SK-N-SH treated with all-trans-retinoic acid at 6 μM for 48 hours (cell line): ENCODE data around the gene PNO1.

Experiments
- CSDC2 ChIP-seq: fragments of 250-450 bp; sonication (Bioruptor Pico); IDR thresholded peaks from 2 replicates; pipeline ENCODE4 v1.5.0; 2020; ENCODE audit warnings: mild to moderate bottlenecking, moderate library complexity
- ESRRG ChIP-seq: fragments of 250-450 bp; sonication (Bioruptor Pico); IDR thresholded peaks from 2 replicates; pipeline ENCODE4 v1.6.1; 2021; ENCODE audit warnings: mild to moderate bottlenecking
- GLIS3 ChIP-seq: fragments of 250-450 bp; sonication (Bioruptor Pico); IDR thresholded peaks from 2 replicates; pipeline ENCODE4 v1.5.0; 2020; ENCODE audit warnings: mild to moderate bottlenecking, moderate library complexity
- ISL1 ChIP-seq: fragments of 250-450 bp; sonication (Bioruptor Pico); IDR thresholded peaks from 2 replicates; pipeline ENCODE4 v2.1.2; 2022; ENCODE audit warnings: mild to moderate bottlenecking, moderate library complexity
- PATZ1 ChIP-seq: fragments of 250-450 bp; sonication (Bioruptor Pico); IDR thresholded peaks from 2 replicates; pipeline ENCODE4 v1.8.0; 2020; ENCODE audit warnings: mild to moderate bottlenecking, moderate library complexity, borderline replicate concordance
- PPARA ChIP-seq: fragments of 250-450 bp; sonication (Bioruptor Pico); IDR thresholded peaks from 2 replicates; pipeline ENCODE4 v1.5.0; 2020; ENCODE audit warnings: mild to moderate bottlenecking, borderline replicate concordance
- RARB ChIP-seq: fragments of 250-450 bp; sonication (Bioruptor Pico); IDR thresholded peaks from 2 replicates; pipeline ENCODE4 v1.8.0; 2021; ENCODE audit warnings: mild to moderate bottlenecking, moderate library complexity
- TCF4 ChIP-seq: fragments of 250-450 bp; sonication (Bioruptor Pico); IDR thresholded peaks from 2 replicates; pipeline ENCODE4 v1.8.0; 2021; ENCODE audit warnings: mild to moderate bottlenecking, moderate library complexity, borderline replicate concordance
- TOX ChIP-seq: fragments of 250-450 bp; sonication (Bioruptor Pico); IDR thresholded peaks from 2 replicates; pipeline ENCODE4 v1.8.0; 2021; ENCODE audit warnings: mild to moderate bottlenecking, moderate library complexity, borderline replicate concordance
- ZFP30 ChIP-seq: fragments of 450-650 bp; formaldehyde crosslinking; IDR thresholded peaks from 2 replicates; pipeline ENCODE4 v1.5.0; 2022; ENCODE audit warnings: mild to moderate bottlenecking, moderate library complexity
- ZNF8 ChIP-seq: fragments of 450-650 bp; formaldehyde crosslinking; IDR thresholded peaks from 2 replicates; pipeline ENCODE4 v1.5.0; 2020; ENCODE audit warnings: mild to moderate bottlenecking, moderate library complexity
- TF ChIP-seq, protein P1 (sequence below): fragments of 250-450 bp; sonication (Bioruptor Pico); IDR thresholded peaks from 2 replicates; pipeline ENCODE4 v1.5.1; 2020; ENCODE audit warnings: low read depth, mild to moderate bottlenecking, moderate library complexity
- TF ChIP-seq, protein P2 (sequence below): fragments of 250-450 bp; sonication (Bioruptor Pico); IDR thresholded peaks from 2 replicates; pipeline ENCODE4 v1.5.0; 2020; ENCODE audit warnings: mild to moderate bottlenecking, moderate library complexity

- TF ChIP-seq PPARA (no peak), ISL1 (CRISPR knock-in tag) (no peak), PATZ1 (CRISPR knock-in tag) (no peak), ZNF8 (CRISPR knock-in tag) (no peak), TCF4 (CRISPR knock-in tag) (no peak), ZFP30 (no peak), CSDC2 (CRISPR knock-in tag) (no peak), GLIS3 (CRISPR knock-in tag) (no peak), ESRRG (no peak), TOX (CRISPR knock-in tag) (no peak), RARB (CRISPR knock-in tag) (no peak)
- TF ChIP-seq, protein P1, sequence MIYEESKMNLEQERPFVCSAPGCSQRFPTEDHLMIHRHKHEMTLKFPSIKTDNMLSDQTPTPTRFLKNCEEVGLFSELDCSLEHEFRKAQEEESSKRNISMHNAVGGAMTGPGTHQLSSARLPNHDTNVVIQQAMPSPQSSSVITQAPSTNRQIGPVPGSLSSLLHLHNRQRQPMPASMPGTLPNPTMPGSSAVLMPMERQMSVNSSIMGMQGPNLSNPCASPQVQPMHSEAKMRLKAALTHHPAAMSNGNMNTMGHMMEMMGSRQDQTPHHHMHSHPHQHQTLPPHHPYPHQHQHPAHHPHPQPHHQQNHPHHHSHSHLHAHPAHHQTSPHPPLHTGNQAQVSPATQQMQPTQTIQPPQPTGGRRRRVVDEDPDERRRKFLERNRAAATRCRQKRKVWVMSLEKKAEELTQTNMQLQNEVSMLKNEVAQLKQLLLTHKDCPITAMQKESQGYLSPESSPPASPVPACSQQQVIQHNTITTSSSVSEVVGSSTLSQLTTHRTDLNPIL (CRISPR knock-in tag), result no peak
- TF ChIP-seq, protein P2, sequence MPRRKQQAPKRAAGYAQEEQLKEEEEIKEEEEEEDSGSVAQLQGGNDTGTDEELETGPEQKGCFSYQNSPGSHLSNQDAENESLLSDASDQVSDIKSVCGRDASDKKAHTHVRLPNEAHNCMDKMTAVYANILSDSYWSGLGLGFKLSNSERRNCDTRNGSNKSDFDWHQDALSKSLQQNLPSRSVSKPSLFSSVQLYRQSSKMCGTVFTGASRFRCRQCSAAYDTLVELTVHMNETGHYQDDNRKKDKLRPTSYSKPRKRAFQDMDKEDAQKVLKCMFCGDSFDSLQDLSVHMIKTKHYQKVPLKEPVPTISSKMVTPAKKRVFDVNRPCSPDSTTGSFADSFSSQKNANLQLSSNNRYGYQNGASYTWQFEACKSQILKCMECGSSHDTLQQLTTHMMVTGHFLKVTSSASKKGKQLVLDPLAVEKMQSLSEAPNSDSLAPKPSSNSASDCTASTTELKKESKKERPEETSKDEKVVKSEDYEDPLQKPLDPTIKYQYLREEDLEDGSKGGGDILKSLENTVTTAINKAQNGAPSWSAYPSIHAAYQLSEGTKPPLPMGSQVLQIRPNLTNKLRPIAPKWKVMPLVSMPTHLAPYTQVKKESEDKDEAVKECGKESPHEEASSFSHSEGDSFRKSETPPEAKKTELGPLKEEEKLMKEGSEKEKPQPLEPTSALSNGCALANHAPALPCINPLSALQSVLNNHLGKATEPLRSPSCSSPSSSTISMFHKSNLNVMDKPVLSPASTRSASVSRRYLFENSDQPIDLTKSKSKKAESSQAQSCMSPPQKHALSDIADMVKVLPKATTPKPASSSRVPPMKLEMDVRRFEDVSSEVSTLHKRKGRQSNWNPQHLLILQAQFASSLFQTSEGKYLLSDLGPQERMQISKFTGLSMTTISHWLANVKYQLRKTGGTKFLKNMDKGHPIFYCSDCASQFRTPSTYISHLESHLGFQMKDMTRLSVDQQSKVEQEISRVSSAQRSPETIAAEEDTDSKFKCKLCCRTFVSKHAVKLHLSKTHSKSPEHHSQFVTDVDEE (CRISPR knock-in tag), result no peak
These were observed 686 bp upstream of the PNO1 start for GRCh38 chr2:68157002-68157401.
